22Rv1 (cell line): ENCODE results near the gene PARVB.

ENCODE experiments used
- ZFX ChIP-seq: fragments of 450-650 bp; IDR thresholded peaks from 2 replicates; pipeline ENCODE4 v1.6.1; 2017; ENCODE audit warnings: antibody characterized with exemption, borderline replicate concordance
- TF ChIP-seq, protein P1 (sequence below): fragments of 450-650 bp; IDR thresholded peaks from 2 replicates; pipeline ENCODE4 v1.5.1; 2017; ENCODE audit warnings: mild to moderate bottlenecking

DNA sequence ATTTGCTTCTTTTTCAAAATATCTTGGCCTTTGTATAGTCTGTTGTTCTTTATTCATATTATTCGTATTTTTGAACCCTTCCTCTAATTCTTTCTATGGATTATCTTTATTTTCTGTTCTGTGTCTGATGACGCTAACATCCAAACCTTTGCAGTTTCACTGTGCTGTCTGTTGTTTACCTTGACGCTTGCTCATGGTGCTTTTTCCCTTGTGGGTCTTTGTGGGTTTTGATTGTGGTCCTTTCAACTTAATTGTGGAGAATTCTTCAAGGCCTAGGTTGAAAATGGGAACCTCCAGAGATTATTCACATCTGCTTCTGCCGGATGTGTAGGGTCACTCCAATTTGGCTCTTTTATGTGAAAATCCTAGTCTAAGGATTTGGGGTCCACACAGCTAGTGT, 191.2 kb downstream of the PARVB start:
- TF ChIP-seq, protein P1, sequence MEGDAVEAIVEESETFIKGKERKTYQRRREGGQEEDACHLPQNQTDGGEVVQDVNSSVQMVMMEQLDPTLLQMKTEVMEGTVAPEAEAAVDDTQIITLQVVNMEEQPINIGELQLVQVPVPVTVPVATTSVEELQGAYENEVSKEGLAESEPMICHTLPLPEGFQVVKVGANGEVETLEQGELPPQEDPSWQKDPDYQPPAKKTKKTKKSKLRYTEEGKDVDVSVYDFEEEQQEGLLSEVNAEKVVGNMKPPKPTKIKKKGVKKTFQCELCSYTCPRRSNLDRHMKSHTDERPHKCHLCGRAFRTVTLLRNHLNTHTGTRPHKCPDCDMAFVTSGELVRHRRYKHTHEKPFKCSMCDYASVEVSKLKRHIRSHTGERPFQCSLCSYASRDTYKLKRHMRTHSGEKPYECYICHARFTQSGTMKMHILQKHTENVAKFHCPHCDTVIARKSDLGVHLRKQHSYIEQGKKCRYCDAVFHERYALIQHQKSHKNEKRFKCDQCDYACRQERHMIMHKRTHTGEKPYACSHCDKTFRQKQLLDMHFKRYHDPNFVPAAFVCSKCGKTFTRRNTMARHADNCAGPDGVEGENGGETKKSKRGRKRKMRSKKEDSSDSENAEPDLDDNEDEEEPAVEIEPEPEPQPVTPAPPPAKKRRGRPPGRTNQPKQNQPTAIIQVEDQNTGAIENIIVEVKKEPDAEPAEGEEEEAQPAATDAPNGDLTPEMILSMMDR = no peak
- no peak for TF ChIP-seq ZFX
